Measurements from ENCODE around the gene RET. TPM values are rescaled to one million over a fixed set of nuclear protein-coding genes. Genes with fewer than 3 reads are reported as not detected.

The RET gene
- total RNA-seq, 1 experiment from 2014 or later = not detected

GRCh38 chr10:43114743-43115611 lies 38.1 kb downstream of the RET start:
- Histone ChIP-seq H3K36me3 (no peaks in the 10 kb centered on the region), H3K27ac (no peak overlapping the region), H3K27me3 (replicated peaks) (0 out of 2 replicates have a peak, but pooled peaks cover 2% of the 10 kb centered on the region), H3K4me3 (no peak overlapping the region), H3K9me3 (replicated peaks) (no peaks in the 10 kb centered on the region), H3K4me1 (replicated peaks) (no peaks in the 10 kb centered on the region; the same call in 1 of the 2 replicates)
- no peak for DNase-seq (ENCODE audit: low read depth in 1 of 2, low spot score in 2 of 2)

DNA sequence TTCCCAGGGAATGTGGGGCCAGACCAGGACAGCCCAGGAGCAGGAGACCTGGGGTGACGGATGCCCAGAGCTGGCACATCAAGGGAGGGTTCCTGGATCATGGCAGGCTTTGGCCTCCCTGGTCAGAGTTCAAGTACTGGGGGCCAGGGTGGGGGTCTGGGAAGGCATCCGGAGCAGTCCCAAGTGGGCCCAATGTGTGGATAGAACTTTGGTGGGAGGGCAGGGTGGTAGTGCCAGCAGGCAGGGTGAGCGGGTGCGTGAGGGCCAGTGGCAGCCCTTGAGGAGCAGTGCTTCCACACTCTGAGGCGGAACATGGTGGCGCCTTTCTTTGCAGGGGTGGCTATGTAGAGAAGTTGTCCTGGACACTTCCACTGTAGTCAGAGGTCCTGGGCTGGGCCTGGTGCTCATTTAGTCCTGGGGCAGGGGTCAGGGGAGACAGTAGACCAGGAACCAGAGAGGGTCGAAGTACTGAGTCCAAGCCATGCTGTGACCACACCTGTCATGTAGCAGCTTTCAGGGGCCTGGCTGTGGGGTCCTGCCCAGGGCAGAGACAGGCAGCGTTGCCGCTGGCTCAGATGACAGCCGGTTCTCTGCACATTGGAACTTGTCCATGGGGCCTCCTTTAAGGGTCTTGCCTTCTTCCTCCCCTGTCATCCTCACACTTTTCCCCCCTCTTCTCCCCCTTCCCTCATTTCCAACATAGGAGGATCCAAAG lies 39.2 kb downstream of the RET start:
- Histone ChIP-seq H3K4me3 (no peak overlapping the region), H3K4me1 (replicated peaks) (no peaks in the 10 kb centered on the region), H3K27me3 (replicated peaks) (0 out of 2 replicates have a peak, but pooled peaks cover 2% of the 10 kb centered on the region), H3K36me3 (no peaks in the 10 kb centered on the region), H3K27ac (no peak overlapping the region), H3K9me3 (replicated peaks) (no peaks in the 10 kb centered on the region)
- DNase-seq (ENCODE audit: low read depth in 1 of 2, low spot score in 2 of 2) = no peak

DNA sequence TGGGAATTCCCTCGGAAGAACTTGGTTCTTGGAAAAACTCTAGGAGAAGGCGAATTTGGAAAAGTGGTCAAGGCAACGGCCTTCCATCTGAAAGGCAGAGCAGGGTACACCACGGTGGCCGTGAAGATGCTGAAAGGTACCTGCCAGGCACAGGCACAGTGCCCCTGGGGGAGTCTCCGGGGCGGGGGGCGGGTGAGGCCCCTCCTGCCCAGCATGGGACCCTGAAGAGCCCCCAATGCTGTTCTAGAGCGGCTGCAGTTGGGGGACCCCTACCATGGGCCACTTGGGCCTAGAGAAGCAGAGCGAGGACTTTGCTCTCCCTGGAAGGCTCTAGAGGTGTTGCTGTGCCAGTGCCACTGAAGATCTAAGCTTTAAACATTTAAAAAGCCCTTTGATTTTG lies 39.7 kb downstream of the RET start:
- no peaks in the 10 kb centered on the region for H3K9me3 ChIP-seq (replicated peaks)
- H3K27ac ChIP-seq = no peak overlapping the region
- no peaks in the 10 kb centered on the region for H3K36me3 ChIP-seq
- H3K4me3 ChIP-seq = no peak overlapping the region
- no peak for DNase-seq (ENCODE audit: low read depth in 1 of 2, low spot score in 2 of 2)
- 0 out of 2 replicates have a peak, but pooled peaks cover 2% of the 10 kb centered on the region for H3K27me3 ChIP-seq (replicated peaks)
- no peaks in the 10 kb centered on the region for H3K4me1 ChIP-seq (replicated peaks)

GRCh38 chr10:43117031-43117776 lies 40.3 kb downstream of the RET start:
- Histone ChIP-seq H3K4me3 (no peak overlapping the region), H3K9me3 (replicated peaks) (no peaks in the 10 kb centered on the region), H3K4me1 (replicated peaks) (no peaks in the 10 kb centered on the region), H3K27me3 (replicated peaks) (0 out of 2 replicates have a peak, but pooled peaks cover 2% of the 10 kb centered on the region), H3K27ac (no peak overlapping the region), H3K36me3 (no peaks in the 10 kb centered on the region)
- DNase-seq (ENCODE audit: low read depth in 1 of 2, low spot score in 2 of 2) = no peak

GRCh38 chr10:43117777-43118583 lies 41.1 kb downstream of the RET start:
- H3K9me3 ChIP-seq (replicated peaks) = no peaks in the 10 kb centered on the region
- no peaks in the 10 kb centered on the region for H3K36me3 ChIP-seq
- no peaks in the 10 kb centered on the region for H3K4me1 ChIP-seq (replicated peaks)
- DNase-seq (ENCODE audit: low read depth in 1 of 2, low spot score in 2 of 2) = no peak
- 0 out of 2 replicates have a peak, but pooled peaks cover 2% of the 10 kb centered on the region for H3K27me3 ChIP-seq (replicated peaks)
- H3K27ac ChIP-seq = no peak overlapping the region
- H3K4me3 ChIP-seq = no peak overlapping the region

DNA sequence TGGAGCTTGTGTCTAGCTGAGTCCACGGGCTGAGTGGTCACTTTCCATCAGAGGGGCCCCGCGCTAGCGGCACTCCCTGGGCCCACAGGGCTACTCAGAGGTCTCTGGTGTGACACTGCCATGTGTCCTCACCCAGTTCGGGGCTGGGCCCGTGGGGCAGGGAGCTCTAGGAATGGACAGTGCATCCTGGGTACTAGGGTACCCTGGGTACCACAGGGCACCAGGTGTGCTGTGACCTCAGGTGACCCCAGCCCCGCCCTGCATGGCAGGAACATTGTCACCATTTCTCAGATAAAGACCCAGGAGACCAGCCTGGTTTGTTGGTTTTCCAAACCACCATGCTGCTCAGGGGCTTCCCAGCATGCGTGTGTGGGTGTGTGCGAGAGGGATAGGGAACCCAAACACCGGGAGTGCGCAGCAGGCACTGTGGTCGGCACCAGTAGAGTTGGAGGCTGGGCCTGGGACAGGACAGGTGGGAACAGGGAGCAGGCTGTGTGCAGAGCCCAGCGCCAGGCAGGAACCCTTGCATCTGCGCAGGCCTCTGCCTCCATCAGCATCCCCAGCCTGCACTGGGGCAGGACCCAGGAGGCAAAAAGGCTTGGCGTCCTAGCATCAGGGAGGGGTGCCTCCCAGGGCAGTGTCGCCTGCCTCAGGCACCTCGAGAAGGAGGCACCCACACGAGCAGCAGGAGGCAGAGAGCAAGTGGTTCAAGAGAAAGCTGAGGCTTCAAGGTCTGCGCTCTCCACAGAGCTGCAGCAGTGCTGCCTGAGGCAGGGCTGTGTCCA lies 42.0 kb downstream of the RET start:
- no peak overlapping the region for H3K4me3 ChIP-seq
- no peak overlapping the region for H3K27ac ChIP-seq
- no peaks in the 10 kb centered on the region for H3K27me3 ChIP-seq (replicated peaks)
- no peaks in the 10 kb centered on the region for H3K4me1 ChIP-seq (replicated peaks)
- no peaks in the 10 kb centered on the region for H3K36me3 ChIP-seq
- no peaks in the 10 kb centered on the region for H3K9me3 ChIP-seq (replicated peaks)
- DNase-seq (ENCODE audit: low read depth in 1 of 2, low spot score in 2 of 2) = no peak

GRCh38 chr10:43119416-43120115 lies 42.7 kb downstream of the RET start:
- H3K9me3 ChIP-seq (replicated peaks) = no peaks in the 10 kb centered on the region
- DNase-seq (ENCODE audit: low read depth in 1 of 2, low spot score in 2 of 2) = no peak
- H3K27me3 ChIP-seq (replicated peaks) = no peaks in the 10 kb centered on the region
- H3K4me3 ChIP-seq = no peak overlapping the region
- H3K4me1 ChIP-seq (replicated peaks) = no peaks in the 10 kb centered on the region
- no peak overlapping the region for H3K27ac ChIP-seq
- no peaks in the 10 kb centered on the region for H3K36me3 ChIP-seq

- no peak for DNase-seq (ENCODE audit: low read depth in 1 of 2, low spot score in 2 of 2)
- Histone ChIP-seq H3K36me3 (no peaks in the 10 kb centered on the region), H3K4me3 (no peak overlapping the region), H3K4me1 (replicated peaks) (no peaks in the 10 kb centered on the region), H3K27me3 (replicated peaks) (no peaks in the 10 kb centered on the region), H3K27ac (no peak overlapping the region), H3K9me3 (replicated peaks) (no peaks in the 10 kb centered on the region)
Observed at GRCh38 chr10:43120116-43120928, 43.5 kb downstream of the RET start.

DNA sequence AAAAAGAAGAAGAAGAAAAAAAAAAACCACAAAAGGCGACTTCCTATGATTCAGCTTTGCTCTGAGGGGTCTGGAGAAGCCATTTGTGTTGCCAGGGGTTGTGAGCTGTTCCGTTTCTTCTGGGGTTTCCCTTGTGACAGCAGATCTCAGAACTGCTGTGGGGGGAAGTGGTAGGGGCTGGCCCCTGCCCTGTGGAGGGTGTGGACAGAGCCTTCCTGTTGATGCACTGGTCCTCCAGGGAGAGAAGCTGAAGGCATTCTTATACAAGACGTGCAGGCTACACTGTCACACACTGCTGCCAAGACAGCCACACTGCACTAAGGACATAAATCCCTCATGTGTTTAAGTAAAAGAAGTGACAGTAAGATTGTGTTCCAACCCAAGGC lies 44.1 kb downstream of the RET start:
- no peak overlapping the region for H3K27ac ChIP-seq
- no peaks in the 10 kb centered on the region for H3K27me3 ChIP-seq (replicated peaks)
- no peak for DNase-seq (ENCODE audit: low read depth in 1 of 2, low spot score in 2 of 2)
- H3K36me3 ChIP-seq = no peaks in the 10 kb centered on the region
- H3K4me1 ChIP-seq (replicated peaks) = no peaks in the 10 kb centered on the region
- no peaks in the 10 kb centered on the region for H3K9me3 ChIP-seq (replicated peaks)
- no peak overlapping the region for H3K4me3 ChIP-seq

DNA sequence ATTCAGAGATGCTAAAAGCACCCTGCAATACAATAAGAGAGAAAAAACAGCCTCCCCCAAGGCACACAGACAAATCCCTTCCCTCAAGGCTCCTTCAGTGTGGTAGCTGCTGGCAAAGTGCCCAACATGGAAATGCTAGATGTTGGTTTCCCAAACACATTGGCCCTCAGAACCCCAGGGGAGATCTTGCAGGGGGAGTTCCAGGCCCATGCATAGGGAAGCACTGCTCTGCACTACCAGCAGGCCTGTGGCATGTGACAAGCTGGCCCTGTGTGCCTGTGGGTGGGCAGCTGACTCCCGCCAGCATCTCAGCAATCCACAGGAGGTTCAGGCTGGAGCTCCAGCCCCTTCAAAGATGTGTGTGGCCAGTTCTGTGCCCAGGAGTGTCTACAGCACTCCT lies 44.6 kb downstream of the RET start:
- H3K9me3 ChIP-seq (replicated peaks) = no peaks in the 10 kb centered on the region
- H3K4me1 ChIP-seq (replicated peaks) = no peaks in the 10 kb centered on the region
- DNase-seq (ENCODE audit: low read depth in 1 of 2, low spot score in 2 of 2) = peak in 1 of 2 experiments; percentile 38
- no peaks in the 10 kb centered on the region for H3K27me3 ChIP-seq (replicated peaks)
- H3K36me3 ChIP-seq = no peaks in the 10 kb centered on the region
- no peak overlapping the region for H3K27ac ChIP-seq
- H3K4me3 ChIP-seq = no peak overlapping the region

GRCh38 chr10:43122096-43122495 lies 45.2 kb downstream of the RET start:
- no peak overlapping the region for H3K4me3 ChIP-seq
- H3K27ac ChIP-seq = no peak overlapping the region
- H3K9me3 ChIP-seq (replicated peaks) = no peaks in the 10 kb centered on the region
- no peaks in the 10 kb centered on the region for H3K36me3 ChIP-seq
- peak in 1 of 2 experiments; percentile 39 for DNase-seq (ENCODE audit: low read depth in 1 of 2, low spot score in 2 of 2)
- H3K27me3 ChIP-seq (replicated peaks) = no peaks in the 10 kb centered on the region
- H3K4me1 ChIP-seq (replicated peaks) = no peaks in the 10 kb centered on the region

Measured in SJSA1 (cell line).